ENCODE data around the gene BMAL1. TPM values are rescaled to one million over a fixed set of nuclear protein-coding genes. Genes with fewer than 3 reads are reported as not detected.
A peak's percentile ranks its signal among the peaks of the same experiment; 100 is the strongest.

Gene BMAL1
- 1 to 10 TPM; 3.7 to 7.2 TPM for total RNA-seq
- polyA plus RNA-seq (2013, experiment 1 of 2) = 4.3 TPM
- 5.7 TPM for polyA plus RNA-seq (2013, experiment 2 of 2)
- long read RNA-seq, experiment 1, partial matches to known transcripts = 1 of 3 reads
- long read RNA-seq, experiment 1, other reads (novel, unspliced or antisense) = 2 of 3 reads
- long read RNA-seq, experiment 2, partial matches to known transcripts = 1 of 8 reads
- long read RNA-seq, experiment 2, other reads (novel, unspliced or antisense) = 5 of 8 reads
- long read RNA-seq, experiment 3, partial matches to known transcripts = 0 of 33 reads
- long read RNA-seq, experiment 3, other reads (novel, unspliced or antisense) = 29 of 33 reads
- long read RNA-seq, experiment 4 = 0 reads

DNA sequence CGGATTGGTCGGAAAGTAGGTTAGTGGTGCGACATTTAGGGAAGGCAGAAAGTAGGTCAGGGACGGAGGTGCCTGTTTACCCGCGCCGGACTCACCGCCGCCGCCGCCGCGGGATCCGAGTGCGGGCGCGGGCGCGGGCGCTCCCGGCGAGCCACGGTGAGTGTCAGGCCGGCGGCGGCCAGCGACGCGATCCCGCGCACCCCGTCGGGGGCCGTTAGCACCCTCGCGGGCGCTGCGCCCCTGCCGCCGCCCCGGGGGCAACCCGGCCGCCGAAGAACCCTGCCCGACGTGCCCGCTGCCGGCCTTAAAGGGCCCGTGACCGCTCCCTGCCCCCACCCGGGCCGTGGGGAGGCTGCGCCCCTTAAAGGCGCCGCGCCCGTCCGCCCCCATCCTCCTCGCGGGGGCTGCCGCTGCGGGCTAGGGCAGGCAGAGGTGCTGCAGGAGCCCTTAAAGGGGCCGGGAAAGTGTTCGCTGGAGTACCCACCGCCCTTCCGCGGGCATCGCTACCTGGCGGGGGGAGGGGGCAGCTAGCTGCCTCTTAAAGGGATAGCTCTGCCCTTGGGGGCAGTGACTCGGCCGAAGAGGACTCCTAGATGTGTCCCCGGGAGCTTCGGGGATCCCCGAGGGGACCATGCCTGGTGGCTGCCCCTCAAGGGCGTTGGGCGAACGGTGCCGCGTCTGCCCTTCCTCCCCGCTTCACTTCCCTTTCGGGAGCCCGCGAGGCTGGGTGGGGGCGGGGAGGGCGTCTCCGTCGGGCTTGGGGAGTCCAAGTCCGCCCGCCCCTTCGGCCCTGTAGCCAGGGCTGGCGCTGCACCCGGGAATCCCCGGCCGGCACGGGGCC, at the start of gene BMAL1:
Gene BMAL1 (plus strand): TSS at position 23 of the 841 bp plus-strand sequence. CDS start 76,519 bp downstream, outside the sequence.
- H3K27me3 Mint-ChIP-seq (ENCODE audit: insufficient read depth) = peaks cover 86% of the 10 kb centered on the region
- peaks cover 84% of the 10 kb centered on the region for H3K27me3 ChIP-seq (ENCODE audit: control insufficient read depth, insufficient read depth, low read length, poor library complexity, severe bottlenecking)

GRCh38 chr11:13228572-13228971, 49.0 kb upstream of the BMAL1 start:
- peak; percentile 12 for DNase-seq
- Mint-ChIP-seq H3K4me3 (no peak overlapping the region), H3K9me3 (no peaks in the 10 kb centered on the region), H3K27ac (no peak overlapping the region), H3K36me3 (ENCODE audit: low read depth) (no peaks in the 10 kb centered on the region), H3K4me1 (no peaks in the 10 kb centered on the region), H3K27me3 (ENCODE audit: insufficient read depth) (peaks cover 10% of the 10 kb centered on the region)
- TF ChIP-seq, protein P1, sequence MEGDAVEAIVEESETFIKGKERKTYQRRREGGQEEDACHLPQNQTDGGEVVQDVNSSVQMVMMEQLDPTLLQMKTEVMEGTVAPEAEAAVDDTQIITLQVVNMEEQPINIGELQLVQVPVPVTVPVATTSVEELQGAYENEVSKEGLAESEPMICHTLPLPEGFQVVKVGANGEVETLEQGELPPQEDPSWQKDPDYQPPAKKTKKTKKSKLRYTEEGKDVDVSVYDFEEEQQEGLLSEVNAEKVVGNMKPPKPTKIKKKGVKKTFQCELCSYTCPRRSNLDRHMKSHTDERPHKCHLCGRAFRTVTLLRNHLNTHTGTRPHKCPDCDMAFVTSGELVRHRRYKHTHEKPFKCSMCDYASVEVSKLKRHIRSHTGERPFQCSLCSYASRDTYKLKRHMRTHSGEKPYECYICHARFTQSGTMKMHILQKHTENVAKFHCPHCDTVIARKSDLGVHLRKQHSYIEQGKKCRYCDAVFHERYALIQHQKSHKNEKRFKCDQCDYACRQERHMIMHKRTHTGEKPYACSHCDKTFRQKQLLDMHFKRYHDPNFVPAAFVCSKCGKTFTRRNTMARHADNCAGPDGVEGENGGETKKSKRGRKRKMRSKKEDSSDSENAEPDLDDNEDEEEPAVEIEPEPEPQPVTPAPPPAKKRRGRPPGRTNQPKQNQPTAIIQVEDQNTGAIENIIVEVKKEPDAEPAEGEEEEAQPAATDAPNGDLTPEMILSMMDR (conservative IDR thresholded peaks at IDR 0.05) = no peak
- Histone ChIP-seq H3K27me3 (ENCODE audit: control insufficient read depth, insufficient read depth, low read length, poor library complexity, severe bottlenecking) (peaks cover 12% of the 10 kb centered on the region), H3K9ac (ENCODE audit: extremely low read depth, low read length, poor library complexity, severe bottlenecking) (no peak overlapping the region), H3K36me3 (ENCODE audit: control insufficient read depth, insufficient read depth, low read length) (no peaks in the 10 kb centered on the region), H3K27ac (ENCODE audit: low read depth, low read length) (no peak overlapping the region), H3K4me3 (ENCODE audit: low read length) (no peak overlapping the region), H3K4me1 (ENCODE audit: control insufficient read depth, insufficient read depth, low read length) (no peaks in the 10 kb centered on the region), H3K9me3 (ENCODE audit: control insufficient read depth, low read length) (no peaks in the 10 kb centered on the region)
- 92 to 100% methylated on average over 2 to 4 of the region's 4 CpGs for WGBS, 2 experiments (ENCODE audit: insufficient coverage in 1 of 2, insufficient read length in 1 of 2)

More for the DNA sequence above, at the start of gene BMAL1:
- Mint-ChIP-seq H3K27ac (peak within 1 kb of the TSS; percentile 79), H3K36me3 (ENCODE audit: low read depth) (no peaks in the 10 kb centered on the region), H3K9me3 (no peaks in the 10 kb centered on the region), H3K4me1 (peaks cover 9% of the 10 kb centered on the region), H3K4me3 (peak within 1 kb of the TSS; percentile 82)
- 1% methylated on average over 37 to 95 of the region's 95 CpGs for WGBS, 2 experiments (ENCODE audit: insufficient coverage in 1 of 2, insufficient read length in 1 of 2)
- peaks cover 5% of the 10 kb centered on the region for H3K4me1 ChIP-seq (ENCODE audit: control insufficient read depth, insufficient read depth, low read length)
- H3K27ac ChIP-seq (ENCODE audit: low read depth, low read length) = no peak within 1 kb of the TSS
- no peak within 1 kb of the TSS for H3K9ac ChIP-seq (ENCODE audit: extremely low read depth, low read length, poor library complexity, severe bottlenecking)
- TF ChIP-seq, protein P1 (conservative IDR thresholded peaks at IDR 0.05) = no peak
- peak within 1 kb of the TSS; percentile 81 for H3K4me3 ChIP-seq (ENCODE audit: low read length)
- no peaks in the 10 kb centered on the region for H3K36me3 ChIP-seq (ENCODE audit: control insufficient read depth, insufficient read depth, low read length)
- H3K9me3 ChIP-seq (ENCODE audit: control insufficient read depth, low read length) = no peaks in the 10 kb centered on the region
- DNase-seq = peak; percentile 77

DNA sequence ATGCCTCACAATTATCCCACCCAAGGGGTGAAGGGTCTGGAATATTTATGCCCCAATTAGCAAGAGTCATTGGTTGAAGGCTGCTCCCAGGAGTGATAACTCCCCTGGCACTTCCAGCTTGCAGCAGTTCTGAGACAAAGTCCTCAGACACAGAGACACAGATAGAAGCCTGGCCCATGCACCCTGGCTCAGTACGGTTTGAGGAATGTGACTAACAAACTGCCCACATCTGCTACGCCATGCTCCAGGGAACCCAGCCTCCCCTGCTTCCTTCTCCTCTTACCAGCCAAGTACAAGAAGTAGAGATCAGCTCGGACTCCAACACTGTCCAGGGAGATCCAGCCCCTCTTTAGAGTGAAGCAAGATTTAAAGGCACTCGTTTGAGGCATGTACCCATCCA, 48.5 kb upstream of the BMAL1 start:
- peaks cover 13% of the 10 kb centered on the region for H3K27me3 ChIP-seq (ENCODE audit: control insufficient read depth, insufficient read depth, low read length, poor library complexity, severe bottlenecking)
- H3K36me3 Mint-ChIP-seq (ENCODE audit: low read depth) = no peaks in the 10 kb centered on the region
- no peak overlapping the region for H3K4me3 Mint-ChIP-seq
- peaks cover 10% of the 10 kb centered on the region for H3K27me3 Mint-ChIP-seq (ENCODE audit: insufficient read depth)
- no peak overlapping the region for H3K9ac ChIP-seq (ENCODE audit: extremely low read depth, low read length, poor library complexity, severe bottlenecking)
- H3K9me3 Mint-ChIP-seq = no peaks in the 10 kb centered on the region
- TF ChIP-seq, protein P1 (conservative IDR thresholded peaks at IDR 0.05) = no peak
- no peak overlapping the region for H3K4me3 ChIP-seq (ENCODE audit: low read length)
- no peaks in the 10 kb centered on the region for H3K4me1 ChIP-seq (ENCODE audit: control insufficient read depth, insufficient read depth, low read length)
- 83 to 90% methylated on average over 1 to 4 of the region's 4 CpGs for WGBS, 2 experiments (ENCODE audit: insufficient coverage in 1 of 2, insufficient read length in 1 of 2)
- peak overlapping the region; percentile 4 for H3K27ac ChIP-seq (ENCODE audit: low read depth, low read length)
- no peaks in the 10 kb centered on the region for H3K36me3 ChIP-seq (ENCODE audit: control insufficient read depth, insufficient read depth, low read length)
- H3K27ac Mint-ChIP-seq = no peak overlapping the region
- no peaks in the 10 kb centered on the region for H3K4me1 Mint-ChIP-seq
- DNase-seq = no peak
- H3K9me3 ChIP-seq (ENCODE audit: control insufficient read depth, low read length) = no peaks in the 10 kb centered on the region

Data from endodermal cell (in vitro differentiated cells).